Mesendoderm (in vitro differentiated cells): ENCODE results near the gene PLS3.

Experiments
- DNase-seq: peaks from one replicate; pipeline ENCODE4 v3.0.0; 2013
- H2AK5ac ChIP-seq: 2 replicates; pipeline ENCODE4 v1.6.1; 2013; ENCODE audit warnings: low read length, inconsistent platforms
- H2BK120ac ChIP-seq: 2 replicates; pipeline ENCODE4 v1.6.1; 2013; ENCODE audit warnings: low read depth, mild to moderate bottlenecking, low read length, moderate library complexity, mixed read lengths
- H2BK15ac ChIP-seq: replicated peaks from 2 replicates; pipeline ENCODE4 v1.6.1; 2013; ENCODE audit warnings: low read depth, mild to moderate bottlenecking, moderate library complexity
- H2BK5ac ChIP-seq: 2 replicates; pipeline ENCODE4 v1.6.1; 2013; ENCODE audit warnings: low read length, inconsistent platforms
- H3K18ac ChIP-seq: 2 replicates; pipeline ENCODE4 v1.6.1; 2013; ENCODE audit warnings: mild to moderate bottlenecking, low read length, mixed read lengths
- H3K23ac ChIP-seq: one replicate; pipeline ENCODE4 v1.6.1; 2013; ENCODE audit warnings: low read length
- H3K27ac ChIP-seq: 2 replicates; pipeline ENCODE4 v1.5.1; 2013; ENCODE audit warnings: low read depth, mild to moderate bottlenecking, inconsistent platforms, low read length, moderate library complexity
- H3K27me3 ChIP-seq: 2 replicates; pipeline ENCODE4 v1.6.1; 2013; ENCODE audit warnings: low read length, control low read depth, mild to moderate bottlenecking, inconsistent platforms; ENCODE audit not compliant: insufficient read depth, poor library complexity
- H3K36me3 ChIP-seq: 2 replicates; pipeline ENCODE4 v1.6.1; 2013; ENCODE audit warnings: low read length, inconsistent platforms; ENCODE audit not compliant: control insufficient read depth, insufficient read depth
- H3K4ac ChIP-seq: one replicate; pipeline ENCODE4 v1.6.1; 2013; ENCODE audit warnings: low read depth, mild to moderate bottlenecking, low read length, moderate library complexity
- H3K4me1 ChIP-seq: 2 replicates; pipeline ENCODE4 v1.6.1; 2013; ENCODE audit warnings: low read depth, low read length, inconsistent platforms; ENCODE audit not compliant: control insufficient read depth
- H3K4me2 ChIP-seq: 2 replicates; pipeline ENCODE4 v1.6.1; 2013; ENCODE audit warnings: low read length
- H3K4me3 ChIP-seq: 2 replicates; pipeline ENCODE4 v1.5.1; 2013; ENCODE audit warnings: mild to moderate bottlenecking, low read length
- H3K56ac ChIP-seq: one replicate; pipeline ENCODE4 v1.6.1; 2013; ENCODE audit warnings: low read length
- H3K79me1 ChIP-seq: 2 replicates; pipeline ENCODE4 v1.6.1; 2013; ENCODE audit warnings: low read length, inconsistent platforms
- H3K79me2 ChIP-seq: 2 replicates; pipeline ENCODE4 v1.6.1; 2013; ENCODE audit warnings: mild to moderate bottlenecking, low read length; ENCODE audit not compliant: control insufficient read depth, insufficient read depth
- H3K9ac ChIP-seq: 2 replicates; pipeline ENCODE4 v1.6.1; 2013; ENCODE audit warnings: low read length, inconsistent platforms
- H4K5ac ChIP-seq: one replicate; pipeline ENCODE4 v1.6.1; 2013; ENCODE audit warnings: low read length
- H4K8ac ChIP-seq: one replicate; pipeline ENCODE4 v1.6.1; 2013; ENCODE audit warnings: low read depth, mild to moderate bottlenecking, control low read depth, low read length, moderate library complexity
- WGBS: extraction: QIAGEN DNeasy Blood & Tissue Kit; methylation state at CpG from one replicate; pipeline ENCODE4 v1.1.7; 2013; ENCODE audit warnings: low lambda C conversion rate, missing lambda C conversion rate; ENCODE audit not compliant: insufficient coverage; ENCODE audit errors: extremely low coverage; 5-methylcytosine and 5-hydroxymethylcytosine counted together

PLS3 gene

GRCh38 chrX:115649461-115650063, 88.6 kb downstream of the PLS3 start:
- no peak overlapping the region for H2BK5ac ChIP-seq
- H3K4me1 ChIP-seq: no peaks in the 10 kb centered on the region
- H3K4ac ChIP-seq: no peak overlapping the region
- no peak overlapping the region for H3K4me3 ChIP-seq
- H3K9ac ChIP-seq: no peak overlapping the region
- H2BK15ac ChIP-seq: no peak overlapping the region
- no CpG with 5 or more reads among the region's 5 CpGs for WGBS
- H3K18ac ChIP-seq: no peak overlapping the region
- no peaks in the 10 kb centered on the region for H3K79me1 ChIP-seq
- no peak overlapping the region for H3K23ac ChIP-seq
- H2BK120ac ChIP-seq: no peak overlapping the region
- H3K79me2 ChIP-seq: no peaks in the 10 kb centered on the region
- H3K27me3 ChIP-seq: no peaks in the 10 kb centered on the region
- no peak overlapping the region for H3K4me2 ChIP-seq
- H4K5ac ChIP-seq: no peak overlapping the region
- no peak overlapping the region for H3K56ac ChIP-seq
- no peak overlapping the region for H4K8ac ChIP-seq
- DNase-seq: peak; percentile 71
- no peak overlapping the region for H3K27ac ChIP-seq
- no peak overlapping the region for H2AK5ac ChIP-seq
- H3K36me3 ChIP-seq: no peaks in the 10 kb centered on the region

GRCh38 chrX:115650449-115650848, 89.5 kb downstream of the PLS3 start:
- Histone ChIP-seq H3K4ac (no peak overlapping the region), H3K23ac (no peak overlapping the region), H3K79me2 (no peaks in the 10 kb centered on the region), H3K36me3 (no peaks in the 10 kb centered on the region), H3K4me1 (no peaks in the 10 kb centered on the region), H4K5ac (no peak overlapping the region), H3K56ac (no peak overlapping the region), H3K18ac (no peak overlapping the region), H3K9ac (no peak overlapping the region), H2BK15ac (no peak overlapping the region), H3K27ac (no peak overlapping the region), H2AK5ac (no peak overlapping the region), H3K4me2 (no peak overlapping the region), H4K8ac (no peak overlapping the region), H2BK5ac (no peak overlapping the region), H3K4me3 (no peak overlapping the region), H3K27me3 (no peaks in the 10 kb centered on the region), H3K79me1 (no peaks in the 10 kb centered on the region), H2BK120ac (no peak overlapping the region)
- peak; percentile 41 for DNase-seq

GRCh38 chrX:115650916-115651315, 89.9 kb downstream of the PLS3 start:
- Histone ChIP-seq H4K5ac (no peak overlapping the region), H3K4me3 (no peak overlapping the region), H3K27ac (no peak overlapping the region), H3K4me1 (no peaks in the 10 kb centered on the region), H3K79me2 (no peaks in the 10 kb centered on the region), H2BK15ac (no peak overlapping the region), H3K18ac (no peak overlapping the region), H2AK5ac (no peak overlapping the region), H3K4me2 (no peak overlapping the region), H3K9ac (no peak overlapping the region), H3K79me1 (no peaks in the 10 kb centered on the region), H3K36me3 (no peaks in the 10 kb centered on the region), H2BK120ac (no peak overlapping the region), H3K27me3 (no peaks in the 10 kb centered on the region), H2BK5ac (no peak overlapping the region), H3K56ac (no peak overlapping the region), H4K8ac (no peak overlapping the region), H3K23ac (no peak overlapping the region), H3K4ac (no peak overlapping the region)
- DNase-seq: peak; percentile 67
- no CpG with 5 or more reads among the region's 2 CpGs for WGBS

- H3K36me3 ChIP-seq: no peaks in the 10 kb centered on the region
- WGBS: no CpG with 5 or more reads among the region's 5 CpGs
- no peak overlapping the region for H2BK15ac ChIP-seq
- H2AK5ac ChIP-seq: no peak overlapping the region
- no peak overlapping the region for H3K56ac ChIP-seq
- H3K4me2 ChIP-seq: no peak overlapping the region
- H3K4me1 ChIP-seq: no peaks in the 10 kb centered on the region
- no peak overlapping the region for H3K23ac ChIP-seq
- H3K27ac ChIP-seq: no peak overlapping the region
- no peak for DNase-seq
- H2BK120ac ChIP-seq: no peak overlapping the region
- no peak overlapping the region for H4K5ac ChIP-seq
- H3K79me1 ChIP-seq: no peaks in the 10 kb centered on the region
- no peak overlapping the region for H2BK5ac ChIP-seq
- H3K18ac ChIP-seq: no peak overlapping the region
- no peaks in the 10 kb centered on the region for H3K79me2 ChIP-seq
- H3K27me3 ChIP-seq: no peaks in the 10 kb centered on the region
- no peak overlapping the region for H3K4ac ChIP-seq
- H3K4me3 ChIP-seq: no peak overlapping the region
- no peak overlapping the region for H4K8ac ChIP-seq
- no peak overlapping the region for H3K9ac ChIP-seq
Measured at GRCh38 chrX:115652221-115652620, 91.2 kb downstream of the PLS3 start.

GRCh38 chrX:115665122-115665521, 104.1 kb downstream of the PLS3 start:
- Histone ChIP-seq H3K18ac (no peak overlapping the region), H2BK15ac (no peak overlapping the region)
- WGBS: no CpG with 5 or more reads among the region's 9 CpGs

GRCh38 chrX:115679460-115679859, 118.5 kb downstream of the PLS3 start:
- Histone ChIP-seq H2BK15ac (no peak overlapping the region), H3K9ac (no peak overlapping the region), H3K4me2 (no peak overlapping the region), H2BK5ac (no peak overlapping the region), H3K56ac (no peak overlapping the region), H4K8ac (no peak overlapping the region), H4K5ac (no peak overlapping the region), H2BK120ac (no peak overlapping the region), H3K79me2 (no peaks in the 10 kb centered on the region), H3K4ac (no peak overlapping the region), H3K18ac (no peak overlapping the region), H3K4me1 (no peaks in the 10 kb centered on the region), H3K23ac (no peak overlapping the region), H2AK5ac (no peak overlapping the region), H3K4me3 (no peak overlapping the region), H3K27me3 (no peaks in the 10 kb centered on the region), H3K79me1 (no peaks in the 10 kb centered on the region), H3K36me3 (no peaks in the 10 kb centered on the region), H3K27ac (no peak overlapping the region)
- no CpG with 5 or more reads among the region's 7 CpGs for WGBS
- DNase-seq: peak; percentile 33

More at GRCh38 chrX:115665122-115665521, 104.1 kb downstream of the PLS3 start:
- Histone ChIP-seq H3K56ac (no peak overlapping the region), H3K27me3 (no peaks in the 10 kb centered on the region), H3K79me2 (no peaks in the 10 kb centered on the region), H4K5ac (no peak overlapping the region), H3K4ac (no peak overlapping the region), H2BK5ac (no peak overlapping the region), H3K4me1 (no peaks in the 10 kb centered on the region), H3K36me3 (no peaks in the 10 kb centered on the region), H3K4me3 (no peak overlapping the region), H3K4me2 (no peak overlapping the region), H2BK120ac (no peak overlapping the region), H3K9ac (no peak overlapping the region), H2AK5ac (no peak overlapping the region), H3K27ac (no peak overlapping the region), H3K23ac (no peak overlapping the region), H4K8ac (no peak overlapping the region), H3K79me1 (no peaks in the 10 kb centered on the region)
- no peak for DNase-seq
